ENCODE results near the gene SMIM41. TPM values are rescaled to one million over a fixed set of nuclear protein-coding genes. Genes with fewer than 3 reads are reported as not detected.

The SMIM41 gene
- total RNA-seq, 1 donor from 2014 or later: 0.88 TPM

DNA sequence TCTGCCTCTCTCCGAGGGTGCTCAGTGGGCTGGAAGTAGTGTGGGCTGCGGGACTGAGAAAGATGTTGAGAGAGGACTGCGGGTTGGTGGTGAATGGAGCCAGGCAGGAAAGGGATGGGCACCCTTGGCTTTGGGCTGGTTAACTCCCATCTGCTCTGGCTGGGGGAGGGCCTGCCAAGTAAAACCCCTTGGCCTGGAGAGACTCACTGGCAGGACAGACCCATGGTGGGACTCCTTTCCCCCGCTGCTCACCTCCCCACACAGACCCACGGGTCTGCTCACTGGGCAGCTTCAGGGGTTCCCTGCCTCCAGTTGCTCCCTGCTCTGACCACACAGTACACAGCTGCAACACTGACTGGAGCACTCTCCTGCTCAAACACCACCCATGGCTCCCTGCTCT is 58.2 kb downstream of the SMIM41 start:
- peaks cover 3% of the 10 kb centered on the region for H3K27me3 Mint-ChIP-seq (ENCODE audit: unreplicated experiment)
- no peak overlapping the region for H3K4me3 Mint-ChIP-seq (ENCODE audit: unreplicated experiment)
- H3K27ac Mint-ChIP-seq (ENCODE audit: unreplicated experiment): no peak overlapping the region
- peaks cover 2% of the 10 kb centered on the region for H3K9me3 Mint-ChIP-seq (ENCODE audit: unreplicated experiment)
- TF ChIP-seq, protein P1, sequence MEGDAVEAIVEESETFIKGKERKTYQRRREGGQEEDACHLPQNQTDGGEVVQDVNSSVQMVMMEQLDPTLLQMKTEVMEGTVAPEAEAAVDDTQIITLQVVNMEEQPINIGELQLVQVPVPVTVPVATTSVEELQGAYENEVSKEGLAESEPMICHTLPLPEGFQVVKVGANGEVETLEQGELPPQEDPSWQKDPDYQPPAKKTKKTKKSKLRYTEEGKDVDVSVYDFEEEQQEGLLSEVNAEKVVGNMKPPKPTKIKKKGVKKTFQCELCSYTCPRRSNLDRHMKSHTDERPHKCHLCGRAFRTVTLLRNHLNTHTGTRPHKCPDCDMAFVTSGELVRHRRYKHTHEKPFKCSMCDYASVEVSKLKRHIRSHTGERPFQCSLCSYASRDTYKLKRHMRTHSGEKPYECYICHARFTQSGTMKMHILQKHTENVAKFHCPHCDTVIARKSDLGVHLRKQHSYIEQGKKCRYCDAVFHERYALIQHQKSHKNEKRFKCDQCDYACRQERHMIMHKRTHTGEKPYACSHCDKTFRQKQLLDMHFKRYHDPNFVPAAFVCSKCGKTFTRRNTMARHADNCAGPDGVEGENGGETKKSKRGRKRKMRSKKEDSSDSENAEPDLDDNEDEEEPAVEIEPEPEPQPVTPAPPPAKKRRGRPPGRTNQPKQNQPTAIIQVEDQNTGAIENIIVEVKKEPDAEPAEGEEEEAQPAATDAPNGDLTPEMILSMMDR (IDR thresholded peaks at IDR 0.05; ENCODE audit: partially characterized antibody, unreplicated experiment): no peak
- DNase-seq: no peak
- no peaks in the 10 kb centered on the region for H3K36me3 Mint-ChIP-seq (ENCODE audit: unreplicated experiment)
- H3K4me1 Mint-ChIP-seq (ENCODE audit: low read depth, unreplicated experiment): no peaks in the 10 kb centered on the region

DNA sequence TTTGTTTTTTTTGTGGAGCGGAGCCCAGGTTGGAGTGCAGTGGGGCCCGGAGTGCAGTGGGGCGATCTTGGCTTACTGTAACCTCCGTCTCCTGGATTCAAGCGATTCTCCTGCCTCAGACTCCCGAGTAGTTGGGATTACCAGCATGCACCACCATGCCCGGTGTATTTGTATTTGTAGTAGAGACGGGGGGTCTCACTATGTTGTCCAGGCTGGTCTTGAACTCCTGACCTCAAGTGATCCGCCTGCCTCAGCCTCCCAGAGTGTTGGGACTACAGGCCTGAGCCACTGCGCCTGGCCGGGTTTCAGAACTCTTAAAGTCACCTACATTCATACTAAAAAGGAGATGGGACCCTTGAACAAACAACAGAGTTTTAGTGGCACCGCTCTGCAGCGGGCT is 59.6 kb downstream of the SMIM41 start:
- Mint-ChIP-seq H3K27me3 (ENCODE audit: unreplicated experiment) (peaks cover 3% of the 10 kb centered on the region), H3K4me1 (ENCODE audit: low read depth, unreplicated experiment) (no peaks in the 10 kb centered on the region), H3K36me3 (ENCODE audit: unreplicated experiment) (no peaks in the 10 kb centered on the region), H3K27ac (ENCODE audit: unreplicated experiment) (no peak overlapping the region), H3K9me3 (ENCODE audit: unreplicated experiment) (peaks cover 2% of the 10 kb centered on the region), H3K4me3 (ENCODE audit: unreplicated experiment) (no peak overlapping the region)
- no peak for DNase-seq
- TF ChIP-seq, protein P1 (IDR thresholded peaks at IDR 0.05; ENCODE audit: partially characterized antibody, unreplicated experiment): no peak

DNA sequence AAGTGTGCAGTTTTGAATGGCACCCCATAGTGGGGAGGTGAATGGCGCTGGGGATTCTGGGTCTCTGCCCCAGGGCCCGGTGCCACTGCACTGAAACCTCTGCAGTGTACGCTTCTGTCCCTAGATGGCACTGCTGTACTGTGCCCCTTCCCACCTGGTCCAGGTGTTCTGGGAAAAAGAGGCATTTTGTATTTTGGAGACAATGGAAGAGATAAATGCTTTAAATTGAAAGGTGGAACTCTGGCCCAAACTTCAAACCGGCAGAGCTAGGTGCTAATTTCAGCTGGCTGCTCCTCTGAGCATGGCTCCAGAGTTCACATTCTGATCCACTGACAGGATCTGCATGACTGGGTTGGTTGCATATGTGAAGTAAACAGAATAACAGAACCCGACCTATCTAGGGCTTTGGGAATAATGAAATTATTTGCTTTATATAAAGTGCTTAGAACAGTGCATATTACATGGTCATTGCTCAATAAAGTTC is 60.1 kb downstream of the SMIM41 start:
- H3K4me1 Mint-ChIP-seq (ENCODE audit: low read depth, unreplicated experiment): no peaks in the 10 kb centered on the region
- H3K9me3 Mint-ChIP-seq (ENCODE audit: unreplicated experiment): peaks cover 2% of the 10 kb centered on the region
- peaks cover 3% of the 10 kb centered on the region for H3K27me3 Mint-ChIP-seq (ENCODE audit: unreplicated experiment)
- H3K27ac Mint-ChIP-seq (ENCODE audit: unreplicated experiment): no peak overlapping the region
- TF ChIP-seq, protein P1 (IDR thresholded peaks at IDR 0.05; ENCODE audit: partially characterized antibody, unreplicated experiment): peak; percentile 53
- DNase-seq: no peak
- H3K36me3 Mint-ChIP-seq (ENCODE audit: unreplicated experiment): no peaks in the 10 kb centered on the region
- no peak overlapping the region for H3K4me3 Mint-ChIP-seq (ENCODE audit: unreplicated experiment)

DNA sequence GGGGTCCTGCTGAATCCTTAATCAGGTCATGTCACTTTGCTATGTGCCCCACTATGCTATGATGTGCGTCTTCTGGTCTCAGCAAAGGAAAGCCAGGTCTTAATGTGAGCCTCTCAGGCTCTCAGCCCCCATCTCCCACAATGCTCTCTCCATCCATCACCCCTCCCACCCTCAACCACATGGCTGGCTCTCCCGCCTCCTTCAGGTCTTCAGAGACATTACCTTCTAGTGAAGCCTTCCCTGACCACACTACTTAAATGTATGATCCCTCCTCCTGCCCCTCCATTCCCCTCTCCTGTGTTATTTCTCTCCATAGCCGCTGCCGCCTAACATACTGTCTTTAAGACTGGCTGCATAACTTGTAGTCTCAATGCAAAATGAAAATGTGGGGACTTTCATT is 61.8 kb downstream of the SMIM41 start:
- no peak overlapping the region for H3K4me3 Mint-ChIP-seq (ENCODE audit: unreplicated experiment)
- peaks cover 7% of the 10 kb centered on the region for H3K27me3 Mint-ChIP-seq (ENCODE audit: unreplicated experiment)
- TF ChIP-seq, protein P1 (IDR thresholded peaks at IDR 0.05; ENCODE audit: partially characterized antibody, unreplicated experiment): no peak
- H3K27ac Mint-ChIP-seq (ENCODE audit: unreplicated experiment): no peak overlapping the region
- DNase-seq: no peak
- no peaks in the 10 kb centered on the region for H3K36me3 Mint-ChIP-seq (ENCODE audit: unreplicated experiment)
- peaks cover 2% of the 10 kb centered on the region for H3K9me3 Mint-ChIP-seq (ENCODE audit: unreplicated experiment)
- H3K4me1 Mint-ChIP-seq (ENCODE audit: low read depth, unreplicated experiment): no peaks in the 10 kb centered on the region

DNA sequence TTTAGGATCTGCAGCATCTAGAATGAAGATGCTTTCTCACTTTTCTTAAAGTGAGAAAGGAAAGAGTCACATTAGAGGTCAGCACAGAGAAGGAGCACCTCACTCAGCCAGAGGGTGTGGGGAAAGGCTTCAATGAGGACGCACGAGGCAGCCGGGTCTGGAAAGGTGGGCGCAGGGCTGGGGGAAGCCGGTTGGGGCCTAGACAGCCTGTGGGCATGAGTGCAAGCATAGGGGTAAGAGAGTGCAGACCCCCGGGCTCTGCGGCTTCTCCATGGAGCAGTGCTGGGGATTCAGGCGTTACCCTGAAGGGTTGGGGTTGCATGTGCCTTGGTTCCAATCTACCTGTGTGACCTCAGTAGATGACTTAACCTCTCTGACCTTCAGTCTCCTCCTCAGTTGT is 62.4 kb downstream of the SMIM41 start:
- H3K4me1 Mint-ChIP-seq (ENCODE audit: low read depth, unreplicated experiment): no peaks in the 10 kb centered on the region
- H3K36me3 Mint-ChIP-seq (ENCODE audit: unreplicated experiment): no peaks in the 10 kb centered on the region
- TF ChIP-seq, protein P1 (IDR thresholded peaks at IDR 0.05; ENCODE audit: partially characterized antibody, unreplicated experiment): no peak
- no peak overlapping the region for H3K27ac Mint-ChIP-seq (ENCODE audit: unreplicated experiment)
- peaks cover 7% of the 10 kb centered on the region for H3K27me3 Mint-ChIP-seq (ENCODE audit: unreplicated experiment)
- H3K9me3 Mint-ChIP-seq (ENCODE audit: unreplicated experiment): peaks cover 2% of the 10 kb centered on the region
- no peak for DNase-seq
- H3K4me3 Mint-ChIP-seq (ENCODE audit: unreplicated experiment): no peak overlapping the region
